GM12878 (cell line): ENCODE data around the gene GCM1. TPM values are rescaled to one million over a fixed set of nuclear protein-coding genes. Genes with fewer than 3 reads are reported as not detected.

Experiments
- ATAC-seq: fragments of 200-7000 bp; cut with Tn5 transposase; 3 replicates; pipeline ENCODE4 v1.9.1; 2020; ENCODE audit warnings: mild to moderate bottlenecking, moderate library complexity
- BruUV-seq: library from RNA; stranded (reverse); fragments of 400-500 nt; replicated peaks from 2 replicates; lab custom pipeline; 2021; lab: Mats Ljungman, UMichigan
- CTCF ChIA-PET: fragments of 300-600 bp; sonication (Branson Sonifier 250); formaldehyde crosslinking; extraction: SDS; loops from one replicate; lab custom pipeline; 2021; ENCODE audit warnings: inconsistent platforms; lab: Yijun Ruan, JAX
- POLR2A ChIA-PET: fragments of 350-600 bp; formaldehyde crosslinking; extraction: SDS; loops from one replicate; lab custom pipeline; 2021; ENCODE audit warnings: inconsistent platforms; lab: Charles Lee
- RAD21 ChIA-PET: fragments of 300-600 bp; sonication (Branson Sonifier 250); formaldehyde crosslinking; loops from one replicate; lab custom pipeline; 2023; ENCODE audit warnings: antibody characterized with exemption; ENCODE audit not compliant: unreplicated experiment; lab: Charles Lee
- SMC1A ChIA-PET: fragments of 300-600 bp; sonication (Branson Sonifier 250); formaldehyde crosslinking; loops from one replicate; lab custom pipeline; 2023; ENCODE audit not compliant: unreplicated experiment, uncharacterized antibody; lab: Charles Lee
- DNase-seq: peaks from one replicate; pipeline ENCODE4 v3.0.0-alpha.2; 2011; ENCODE audit warnings: low read depth, low spot score
- FAIRE-seq: peaks from 3 replicates; lab custom pipeline; 2011; peaks lifted over from hg19 to GRCh38; lab: Jason Lieb, UNC
- H2AFZ ChIP-seq: 2 replicates; pipeline ENCODE4 v1.6.0; 2011; ENCODE audit warnings: low read depth, low read length, control low read depth; ENCODE audit not compliant: control insufficient read depth
- H3K27ac ChIP-seq: 2 replicates; pipeline ENCODE4 v1.5.1; 2011; ENCODE audit warnings: control low read depth; ENCODE audit not compliant: control insufficient read depth, insufficient read depth
- H3K27me3 ChIP-seq, 2 experiments: replicated peaks in 1 of 2; 2 replicates each; pipeline versions ENCODE4 v1.6.0 to v1.6.1; 2011; ENCODE audit warnings: low read length in 1 of 2; ENCODE audit not compliant: control insufficient read depth in 2 of 2, insufficient read depth in 2 of 2
- H3K36me3 ChIP-seq, 2 experiments: 2 replicates each; pipeline ENCODE4 v1.5.1; 2011; ENCODE audit warnings: low read length in 1 of 2; ENCODE audit not compliant: control insufficient read depth in 2 of 2, insufficient read depth in 2 of 2
- H3K4me1 ChIP-seq: 2 replicates; pipeline ENCODE4 v1.6.1; 2011; ENCODE audit warnings: mild to moderate bottlenecking, low read length, moderate library complexity, mixed read lengths; ENCODE audit not compliant: control insufficient read depth, insufficient read depth
- H3K4me2 ChIP-seq: 2 replicates; pipeline ENCODE4 v1.6.0; 2011; ENCODE audit warnings: control low read depth; ENCODE audit not compliant: control insufficient read depth, insufficient read depth
- H3K4me3 ChIP-seq: fragments of 200-600 bp; sonication (generic); 2 replicates; pipeline ENCODE4 v1.5.1; 2016
- H3K79me2 ChIP-seq: 2 replicates; pipeline ENCODE4 v1.6.0; 2011; ENCODE audit warnings: low read length; ENCODE audit not compliant: control insufficient read depth, insufficient read depth
- H3K9ac ChIP-seq: 2 replicates; pipeline ENCODE4 v1.8.0; 2011; ENCODE audit warnings: low read length, control low read depth, mixed read lengths; ENCODE audit not compliant: control insufficient read depth, insufficient read depth
- H3K9me3 ChIP-seq: replicated peaks from 3 replicates; pipeline ENCODE4 v1.5.1; 2011; ENCODE audit warnings: mild to moderate bottlenecking, low read length; ENCODE audit not compliant: control insufficient read depth, insufficient read depth
- H4K20me1 ChIP-seq: 2 replicates; pipeline ENCODE4 v1.6.0; 2011; ENCODE audit not compliant: control insufficient read depth, insufficient read depth
- BACH1 ChIP-seq: fragments of 450-650 bp; IDR thresholded peaks from 2 replicates; pipeline ENCODE4 v1.6.1; 2017; ENCODE audit warnings: mild to moderate bottlenecking, borderline replicate concordance
- CHD2 ChIP-seq: IDR thresholded peaks from 2 replicates; pipeline ENCODE4 v1.6.1; 2011; ENCODE audit warnings: low read depth, low read length, improper control_type of control experiment, borderline replicate concordance
- FOS ChIP-seq: IDR thresholded peaks from 3 replicates; pipeline ENCODE4 v1.6.1; 2011; ENCODE audit warnings: borderline replicate concordance; ENCODE audit not compliant: insufficient read length; ENCODE audit errors: extremely low read depth
- FOXM1 ChIP-seq: IDR thresholded peaks from 2 replicates; pipeline ENCODE4 v1.6.1; 2012; ENCODE audit warnings: low read depth, mild to moderate bottlenecking, inconsistent platforms, low read length, moderate library complexity
- HDAC6 ChIP-seq: fragments of 200-600 bp; sonication (generic); IDR thresholded peaks from one replicate; pipeline ENCODE4 v1.8.0; 2017; ENCODE audit warnings: antibody characterized with exemption; ENCODE audit not compliant: unreplicated experiment
- IKZF1 ChIP-seq: fragments of 450-650 bp; conservative IDR thresholded peaks from 2 replicates; pipeline ENCODE4 v1.6.1; 2017; ENCODE audit warnings: antibody characterized with exemption, mild to moderate bottlenecking
- IRF4 ChIP-seq: IDR thresholded peaks from 2 replicates; pipeline ENCODE4 v1.6.1; 2011; ENCODE audit warnings: low read depth, low read length
- LARP7 ChIP-seq: fragments of 450-650 bp; IDR thresholded peaks from 2 replicates; pipeline ENCODE4 v1.6.1; 2017; ENCODE audit warnings: mild to moderate bottlenecking
- MYC ChIP-seq: IDR thresholded peaks from 2 replicates; pipeline ENCODE4 v1.6.1; 2011; ENCODE audit warnings: mild to moderate bottlenecking, low read length, moderate library complexity, inconsistent platforms; ENCODE audit not compliant: insufficient read depth, insufficient replicate concordance, insufficient read length, severe bottlenecking
- NBN ChIP-seq: fragments of 450-650 bp; IDR thresholded peaks from 2 replicates; pipeline ENCODE4 v1.6.1; 2016
- SUZ12 ChIP-seq: fragments of 200-600 bp; sonication (generic); IDR thresholded peaks from one replicate; pipeline ENCODE4 v1.6.1; 2018; ENCODE audit warnings: antibody characterized with exemption, mild to moderate bottlenecking; ENCODE audit not compliant: unreplicated experiment
- ZNF207 ChIP-seq: fragments of 450-650 bp; IDR thresholded peaks from 2 replicates; pipeline ENCODE4 v1.6.1; 2014; ENCODE audit warnings: antibody characterized with exemption, mild to moderate bottlenecking, borderline replicate concordance
- WGBS: methylation state at CpG from one replicate; pipeline ENCODE4 v1.1.6; 2016; ENCODE audit warnings: low lambda C conversion rate; ENCODE audit not compliant: insufficient replicate concordance, insufficient coverage; ENCODE audit errors: missing lambda C conversion rate; 5-methylcytosine and 5-hydroxymethylcytosine counted together
- in situ Hi-C: fragments of 300-500 bp; cut with MboI; formaldehyde crosslinking; loops from 9 replicates; pipeline ENCODE4 v1.14.3; 2018; ENCODE audit warnings: mixed read lengths
- intact Hi-C: fragments of 100-400 bp; cut with micrococcal nuclease; formaldehyde crosslinking; loops from one replicate; pipeline ENCODE4 v1.14.2; 2022; ENCODE audit not compliant: unreplicated experiment
- polyA plus RNA-seq, 11 experiments: library from polyadenylated mRNA; depleted of rRNA in 4 of 11; unstranded in 6 of 11; stranded (reverse) in 5 of 11; fragments of >200 nt; fragmentation: Nextera tagmentation in 4 of 11; fragmentation: Illumina TruSeq in 1 of 11; extraction: Ambion mirVana in 4 of 11; extraction: Trizol in 1 of 11; gene quantifications; 1 replicate in 1 of 11; 2 replicates in 10 of 11; pipeline versions ENCODE4 v1.2.1 to v1.2.3, GENCODE V29; 2011 to 2016; ENCODE audit warnings: inconsistent platforms in 2 of 11, missing spikeins in 2 of 11, low read depth in 1 of 11
- total RNA-seq, 4 experiments: library from RNA; depleted of rRNA in 3 of 4; stranded (reverse); fragments of >200 nt in 3 of 4; fragmentation: Illumina TruSeq in 1 of 4; extraction: Trizol in 1 of 4; gene quantifications; 2 replicates each; pipeline versions ENCODE4 v1.2.1 to v1.2.3, GENCODE V29; 2013 to 2021
- TF ChIP-seq, protein P1 (sequence below): fragments of 450-650 bp; IDR thresholded peaks from 2 replicates; pipeline ENCODE4 v1.6.1; 2017; ENCODE audit warnings: mild to moderate bottlenecking, moderate library complexity
- TF ChIP-seq, protein P2 (sequence below), 3 experiments: IDR thresholded peaks in 2 of 3; conservative IDR thresholded peaks in 1 of 3; 2 replicates each; pipeline ENCODE4 v1.5.1; 2011; ENCODE audit warnings: low read depth in 3 of 3, low read length in 3 of 3, mild to moderate bottlenecking in 3 of 3, control low read depth in 2 of 3, moderate library complexity in 2 of 3, inconsistent platforms in 1 of 3, mixed read lengths in 1 of 3; ENCODE audit not compliant: control insufficient read depth in 2 of 3, insufficient read depth in 1 of 3; ENCODE audit errors: extremely low read depth in 1 of 3
- TF ChIP-seq, protein P3 (sequence below): IDR thresholded peaks from 2 replicates; pipeline ENCODE4 v1.6.1; 2011; ENCODE audit warnings: low read depth, low read length, improper control_type of control experiment, borderline replicate concordance
- TF ChIP-seq, protein P4 (sequence below): fragments of 450-650 bp; IDR thresholded peaks from 2 replicates; pipeline ENCODE4 v1.6.1; 2016; ENCODE audit warnings: mild to moderate bottlenecking

The GCM1 gene
- total and polyA plus RNA-seq, 10 of the 15 experiments (the other 5 are each of a cell fraction or from before 2014, with no cell fraction given) = 0.04 to 0.08 (median 0.05) TPM; not detected in 5

DNA sequence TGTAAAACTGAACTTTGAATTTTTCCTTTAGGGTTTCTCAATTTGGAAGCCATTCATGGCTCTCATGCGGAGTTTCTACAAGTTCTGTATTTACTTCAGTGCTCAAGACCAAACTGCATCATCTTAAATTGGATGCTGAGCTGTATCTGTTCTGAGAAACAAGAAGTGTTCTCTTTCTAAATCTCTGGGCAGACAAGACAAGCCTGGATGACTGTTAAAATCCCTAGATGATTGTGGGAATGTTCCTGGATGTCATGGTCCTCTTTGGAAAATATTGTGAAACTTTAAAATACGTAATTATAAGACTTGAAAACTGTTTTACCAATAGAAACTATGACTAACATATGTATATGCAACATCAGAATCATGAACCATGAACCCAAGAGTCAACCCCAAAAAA, 6.2 kb upstream of the GCM1 start (continued):
- TF ChIP-seq, protein P1, sequence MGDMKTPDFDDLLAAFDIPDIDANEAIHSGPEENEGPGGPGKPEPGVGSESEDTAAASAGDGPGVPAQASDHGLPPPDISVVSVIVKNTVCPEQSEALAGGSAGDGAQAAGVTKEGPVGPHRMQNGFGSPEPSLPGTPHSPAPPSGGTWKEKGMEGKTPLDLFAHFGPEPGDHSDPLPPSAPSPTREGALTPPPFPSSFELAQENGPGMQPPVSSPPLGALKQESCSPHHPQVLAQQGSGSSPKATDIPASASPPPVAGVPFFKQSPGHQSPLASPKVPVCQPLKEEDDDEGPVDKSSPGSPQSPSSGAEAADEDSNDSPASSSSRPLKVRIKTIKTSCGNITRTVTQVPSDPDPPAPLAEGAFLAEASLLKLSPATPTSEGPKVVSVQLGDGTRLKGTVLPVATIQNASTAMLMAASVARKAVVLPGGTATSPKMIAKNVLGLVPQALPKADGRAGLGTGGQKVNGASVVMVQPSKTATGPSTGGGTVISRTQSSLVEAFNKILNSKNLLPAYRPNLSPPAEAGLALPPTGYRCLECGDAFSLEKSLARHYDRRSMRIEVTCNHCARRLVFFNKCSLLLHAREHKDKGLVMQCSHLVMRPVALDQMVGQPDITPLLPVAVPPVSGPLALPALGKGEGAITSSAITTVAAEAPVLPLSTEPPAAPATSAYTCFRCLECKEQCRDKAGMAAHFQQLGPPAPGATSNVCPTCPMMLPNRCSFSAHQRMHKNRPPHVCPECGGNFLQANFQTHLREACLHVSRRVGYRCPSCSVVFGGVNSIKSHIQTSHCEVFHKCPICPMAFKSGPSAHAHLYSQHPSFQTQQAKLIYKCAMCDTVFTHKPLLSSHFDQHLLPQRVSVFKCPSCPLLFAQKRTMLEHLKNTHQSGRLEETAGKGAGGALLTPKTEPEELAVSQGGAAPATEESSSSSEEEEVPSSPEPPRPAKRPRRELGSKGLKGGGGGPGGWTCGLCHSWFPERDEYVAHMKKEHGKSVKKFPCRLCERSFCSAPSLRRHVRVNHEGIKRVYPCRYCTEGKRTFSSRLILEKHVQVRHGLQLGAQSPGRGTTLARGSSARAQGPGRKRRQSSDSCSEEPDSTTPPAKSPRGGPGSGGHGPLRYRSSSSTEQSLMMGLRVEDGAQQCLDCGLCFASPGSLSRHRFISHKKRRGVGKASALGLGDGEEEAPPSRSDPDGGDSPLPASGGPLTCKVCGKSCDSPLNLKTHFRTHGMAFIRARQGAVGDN = no peak
- TF ChIP-seq, protein P2, sequence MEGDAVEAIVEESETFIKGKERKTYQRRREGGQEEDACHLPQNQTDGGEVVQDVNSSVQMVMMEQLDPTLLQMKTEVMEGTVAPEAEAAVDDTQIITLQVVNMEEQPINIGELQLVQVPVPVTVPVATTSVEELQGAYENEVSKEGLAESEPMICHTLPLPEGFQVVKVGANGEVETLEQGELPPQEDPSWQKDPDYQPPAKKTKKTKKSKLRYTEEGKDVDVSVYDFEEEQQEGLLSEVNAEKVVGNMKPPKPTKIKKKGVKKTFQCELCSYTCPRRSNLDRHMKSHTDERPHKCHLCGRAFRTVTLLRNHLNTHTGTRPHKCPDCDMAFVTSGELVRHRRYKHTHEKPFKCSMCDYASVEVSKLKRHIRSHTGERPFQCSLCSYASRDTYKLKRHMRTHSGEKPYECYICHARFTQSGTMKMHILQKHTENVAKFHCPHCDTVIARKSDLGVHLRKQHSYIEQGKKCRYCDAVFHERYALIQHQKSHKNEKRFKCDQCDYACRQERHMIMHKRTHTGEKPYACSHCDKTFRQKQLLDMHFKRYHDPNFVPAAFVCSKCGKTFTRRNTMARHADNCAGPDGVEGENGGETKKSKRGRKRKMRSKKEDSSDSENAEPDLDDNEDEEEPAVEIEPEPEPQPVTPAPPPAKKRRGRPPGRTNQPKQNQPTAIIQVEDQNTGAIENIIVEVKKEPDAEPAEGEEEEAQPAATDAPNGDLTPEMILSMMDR (IDR thresholded peaks at IDR 0.05 in 2 of 3, conservative IDR thresholded peaks at IDR 0.05 in 1 of 3; ENCODE audit: control insufficient read depth in 2 of 3, extremely low read depth in 1 of 3, insufficient read depth in 1 of 3, low read depth in 3 of 3, low read length in 3 of 3) = no peak
- no peak for TF ChIP-seq FOXM1
- TF ChIP-seq MYC = no peak
- TF ChIP-seq HDAC6 = no peak

DNA sequence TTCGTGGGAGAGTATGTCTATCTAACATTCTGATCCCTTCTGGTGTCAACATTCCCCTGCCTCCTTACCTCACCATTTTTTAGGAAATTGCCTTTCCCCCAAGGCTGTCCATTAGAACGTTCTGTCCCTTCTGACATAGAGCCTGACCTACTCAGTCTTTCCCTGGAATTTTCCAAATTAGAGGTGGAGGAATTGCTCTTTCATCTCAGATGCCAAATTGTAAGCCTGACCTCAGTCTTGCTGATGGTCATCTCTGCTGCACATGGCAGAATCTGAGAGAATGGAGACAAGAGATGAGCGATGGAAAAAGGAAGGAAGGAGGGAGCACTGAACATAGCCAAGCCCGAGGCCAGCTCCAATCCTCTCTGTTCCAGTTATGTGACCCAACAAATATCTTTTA, 5.4 kb upstream of the GCM1 start:
- no peaks in the 10 kb centered on the region for H3K36me3 ChIP-seq
- POLR2A ChIA-PET = interaction anchor here (0.6 kb wide), 1 partner anchor 255 kb away, joined by 5 read pairs; no protein-coding TSS in a partner anchor
- SMC1A ChIA-PET = interaction anchor here (0.7 to 1.2 kb wide), 2 partner anchors 26 to 329 kb away, joined by 3 read pairs; no protein-coding TSS in a partner anchor
- H3K27me3 ChIP-seq = peaks cover 0 to 2% of the 10 kb centered on the region in 2 experiments; a peak in 1 of 4 replicates
- H3K79me2 ChIP-seq = no peaks in the 10 kb centered on the region
- ATAC-seq = no peak
- intact Hi-C loops = no loop called here
- no peaks in the 10 kb centered on the region for H3K9me3 ChIP-seq
- H3K4me3 ChIP-seq = no peak overlapping the region
- FAIRE-seq = no peak
- in situ Hi-C loops = no loop called here
- no peak overlapping the region for H3K4me2 ChIP-seq
- CTCF ChIA-PET = interaction anchor here (0.8 to 2.4 kb wide), 3 partner anchors 332 to 981 kb away, joined by 3 to 6 read pairs (median 3); no protein-coding TSS in a partner anchor
- no peak for DNase-seq
- 20% methylated on average over 4 of the region's 4 CpGs for WGBS
- no peaks in the 10 kb centered on the region for H4K20me1 ChIP-seq
- H3K27ac ChIP-seq = no peak overlapping the region
- BruUV-seq = no TSS peak
- no peak overlapping the region for H2AFZ ChIP-seq
- RAD21 ChIA-PET = interaction anchor here (1.0 kb wide), 1 partner anchor 283 kb away, joined by 3 read pairs; no protein-coding TSS in a partner anchor
- H3K9ac ChIP-seq = no peak overlapping the region
- no peaks in the 10 kb centered on the region for H3K4me1 ChIP-seq
- TF ChIP-seq SUZ12 (no peak), ZNF207 (no peak), CHD2 (no peak), IRF4 (no peak), FOS (no peak), IKZF1 (no peak), NBN (no peak), BACH1 (no peak), LARP7 (no peak)
- TF ChIP-seq, protein P3, sequence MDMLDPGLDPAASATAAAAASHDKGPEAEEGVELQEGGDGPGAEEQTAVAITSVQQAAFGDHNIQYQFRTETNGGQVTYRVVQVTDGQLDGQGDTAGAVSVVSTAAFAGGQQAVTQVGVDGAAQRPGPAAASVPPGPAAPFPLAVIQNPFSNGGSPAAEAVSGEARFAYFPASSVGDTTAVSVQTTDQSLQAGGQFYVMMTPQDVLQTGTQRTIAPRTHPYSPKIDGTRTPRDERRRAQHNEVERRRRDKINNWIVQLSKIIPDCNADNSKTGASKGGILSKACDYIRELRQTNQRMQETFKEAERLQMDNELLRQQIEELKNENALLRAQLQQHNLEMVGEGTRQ = no peak
- TF ChIP-seq, protein P4, sequence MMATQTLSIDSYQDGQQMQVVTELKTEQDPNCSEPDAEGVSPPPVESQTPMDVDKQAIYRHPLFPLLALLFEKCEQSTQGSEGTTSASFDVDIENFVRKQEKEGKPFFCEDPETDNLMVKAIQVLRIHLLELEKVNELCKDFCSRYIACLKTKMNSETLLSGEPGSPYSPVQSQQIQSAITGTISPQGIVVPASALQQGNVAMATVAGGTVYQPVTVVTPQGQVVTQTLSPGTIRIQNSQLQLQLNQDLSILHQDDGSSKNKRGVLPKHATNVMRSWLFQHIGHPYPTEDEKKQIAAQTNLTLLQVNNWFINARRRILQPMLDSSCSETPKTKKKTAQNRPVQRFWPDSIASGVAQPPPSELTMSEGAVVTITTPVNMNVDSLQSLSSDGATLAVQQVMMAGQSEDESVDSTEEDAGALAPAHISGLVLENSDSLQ = no peak
